Measurements from ENCODE around the gene TBL1X.

GRCh38 chrX:9698576-9698975 lies 233.7 kb downstream of the TBL1X start:
- TF ChIP-seq POLR2A (IDR thresholded peaks at IDR 0.05) (no peak), EP300 (IDR thresholded peaks at IDR 0.05) (no peak)
